Epidermal melanocyte (primary cell): ENCODE results near the gene NOTO.

Experiments
- DNase-seq: peaks from one replicate; pipeline ENCODE4 v3.0.0; 2011; ENCODE audit warnings: low spot score; ENCODE audit not compliant: insufficient read length

NOTO gene

GRCh38 chr2:73233932-73234832 lies 31.8 kb downstream of the NOTO start, which contains the start of gene CCT7:
TSS of gene CCT7 (plus strand) at chr2:73234308. CDS start at chr2:73234379, 71 bp downstream.
- DNase-seq, result peak; percentile 71

GRCh38 chr2:73235315-73236028 lies 33.1 kb downstream of the NOTO start:
- no peak for DNase-seq

DNA sequence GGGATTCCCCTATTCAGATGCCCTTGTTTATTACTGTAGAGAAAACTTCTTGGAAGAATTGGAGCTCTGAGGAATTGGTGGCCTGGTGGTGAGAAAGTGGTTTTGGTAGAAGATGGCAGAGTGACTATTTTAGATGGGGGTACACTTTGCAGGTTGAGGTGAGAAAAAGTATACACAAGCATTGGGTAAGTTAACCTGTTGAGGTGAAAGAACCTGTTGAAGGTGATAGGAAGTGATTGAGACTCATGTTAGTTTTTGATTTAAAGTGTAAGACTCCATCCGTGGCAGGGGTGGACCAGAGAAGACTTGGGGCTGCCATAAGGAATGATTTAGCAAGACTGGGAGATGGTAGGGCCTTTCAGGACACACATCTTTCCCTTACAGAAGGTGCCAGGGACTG lies 34.8 kb downstream of the NOTO start:
- DNase-seq, result no peak

- no peak for DNase-seq
These were observed 35.8 kb downstream of the NOTO start for GRCh38 chr2:73238149-73238548.

DNA sequence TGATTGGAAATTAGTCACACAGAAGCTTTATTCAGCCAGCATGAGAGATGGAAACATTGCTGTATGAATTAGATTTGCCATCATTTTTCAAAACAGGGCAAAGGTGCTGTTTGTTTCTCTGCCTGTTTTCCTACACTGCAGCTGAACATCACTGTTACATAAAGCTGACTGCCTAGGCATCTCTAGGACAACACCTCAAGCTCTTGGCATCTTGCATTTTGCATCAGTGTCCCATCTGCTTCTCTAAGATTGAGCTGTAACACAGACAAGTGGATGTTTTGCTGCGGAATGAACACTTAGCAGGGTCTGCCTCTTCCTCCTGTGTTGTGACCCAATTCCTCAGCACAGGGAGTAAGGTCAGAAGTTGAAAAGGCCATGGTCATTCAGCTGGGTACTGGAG lies 36.6 kb downstream of the NOTO start:
- no peak for DNase-seq

DNA sequence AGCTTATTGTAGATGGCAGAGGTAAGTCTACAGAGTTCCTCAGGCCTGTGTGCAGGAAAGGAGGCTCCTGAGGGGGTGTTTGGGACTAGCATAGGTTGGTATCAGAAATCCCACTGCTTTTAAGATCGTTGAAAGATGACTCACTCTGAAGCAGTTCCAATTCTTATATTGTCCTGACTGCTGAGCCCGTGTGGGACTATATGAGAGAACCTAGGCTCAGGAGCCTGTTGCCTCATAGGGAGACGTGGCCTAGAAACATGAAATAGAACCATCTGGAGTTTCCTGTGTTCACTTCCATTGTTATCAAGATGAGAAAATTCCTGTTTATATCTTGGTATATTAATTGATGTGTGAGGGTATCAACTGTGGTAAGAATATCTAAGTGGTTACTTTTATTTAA lies 37.4 kb downstream of the NOTO start:
- no peak for DNase-seq

- DNase-seq, result no peak
These were observed 41.7 kb downstream of the NOTO start for GRCh38 chr2:73243884-73244570.

DNA sequence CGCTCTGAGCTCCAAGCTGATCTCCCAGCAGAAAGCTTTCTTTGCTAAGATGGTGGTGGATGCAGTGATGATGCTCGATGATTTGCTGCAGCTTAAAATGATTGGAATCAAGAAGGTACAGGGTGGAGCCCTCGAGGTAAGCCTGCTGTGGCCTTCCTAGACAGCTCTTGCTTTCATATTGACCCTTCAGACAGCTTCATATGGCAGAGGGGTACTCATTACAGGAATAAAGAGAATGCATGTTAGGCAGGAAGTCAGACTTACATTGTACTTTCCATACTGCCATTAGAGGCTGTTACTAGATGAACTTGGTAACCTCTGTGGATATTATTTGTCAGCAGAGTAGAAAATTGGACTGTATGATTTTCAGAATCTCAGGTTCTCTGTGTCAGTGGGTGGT lies 42.2 kb downstream of the NOTO start:
- DNase-seq, result no peak

DNA sequence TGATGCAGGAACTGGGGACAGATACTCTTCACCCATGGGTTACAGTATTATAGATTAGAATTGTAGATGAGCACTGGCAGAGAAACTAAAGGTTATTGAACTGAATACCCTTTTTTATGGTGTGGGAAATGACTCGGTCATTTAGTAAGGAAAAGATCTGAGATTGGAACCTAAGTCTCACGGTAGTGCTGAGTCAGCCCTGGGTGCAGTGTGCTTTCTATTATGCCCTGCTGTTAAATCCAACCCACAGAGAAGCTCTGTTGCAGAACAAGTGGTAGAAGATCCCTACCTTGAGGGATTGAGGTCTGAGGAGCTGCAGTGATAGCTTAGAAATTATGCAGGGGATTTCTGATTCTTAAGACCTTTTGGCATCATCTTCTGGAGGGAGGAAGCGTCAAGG lies 44.5 kb downstream of the NOTO start:
- DNase-seq, result no peak

DNA sequence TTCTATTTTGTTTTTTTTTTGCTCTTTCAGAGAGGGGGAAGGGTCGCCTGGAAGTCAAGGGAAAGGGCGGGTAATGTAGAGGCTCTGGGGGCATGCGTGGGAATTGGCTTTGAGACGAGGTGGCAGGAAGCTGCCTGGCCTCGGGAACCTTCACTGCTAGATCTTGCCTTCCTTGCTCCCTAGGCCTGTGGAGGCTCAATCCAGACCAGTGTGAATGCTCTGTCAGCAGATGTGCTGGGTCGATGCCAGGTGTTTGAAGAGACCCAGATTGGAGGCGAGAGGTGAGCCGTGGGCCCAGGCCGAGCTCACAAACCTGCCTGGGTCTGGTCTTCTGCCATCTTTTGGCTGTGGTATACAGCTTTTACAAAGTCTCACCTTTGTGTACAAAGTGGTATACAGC lies 47.3 kb downstream of the NOTO start:
- no peak for DNase-seq

- DNase-seq, result no peak
These were observed 48.8 kb downstream of the NOTO start for GRCh38 chr2:73250872-73251846.

GRCh38 chr2:73252238-73253027 lies 50.1 kb downstream of the NOTO start:
- DNase-seq, result no peak

DNA sequence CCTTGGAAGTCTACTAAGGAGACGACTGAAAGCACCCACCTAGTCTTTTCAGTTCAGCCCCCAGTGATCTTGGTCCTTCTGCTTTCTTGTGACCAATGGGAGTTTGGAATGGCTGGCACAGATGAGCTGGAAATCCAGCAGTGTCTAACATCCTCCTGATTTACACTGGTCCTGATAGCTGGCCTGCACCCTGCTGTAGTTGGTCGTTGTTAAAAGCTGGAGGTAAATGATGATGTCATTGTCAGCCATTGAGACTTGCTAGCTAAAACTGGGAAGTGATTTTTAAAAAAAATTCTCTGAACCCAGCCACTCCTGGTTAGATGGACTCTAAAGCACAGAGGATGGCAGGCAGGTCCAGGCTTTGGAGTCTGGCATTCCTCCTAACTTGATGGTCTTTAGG lies 51.0 kb downstream of the NOTO start:
- no peak for DNase-seq

DNA sequence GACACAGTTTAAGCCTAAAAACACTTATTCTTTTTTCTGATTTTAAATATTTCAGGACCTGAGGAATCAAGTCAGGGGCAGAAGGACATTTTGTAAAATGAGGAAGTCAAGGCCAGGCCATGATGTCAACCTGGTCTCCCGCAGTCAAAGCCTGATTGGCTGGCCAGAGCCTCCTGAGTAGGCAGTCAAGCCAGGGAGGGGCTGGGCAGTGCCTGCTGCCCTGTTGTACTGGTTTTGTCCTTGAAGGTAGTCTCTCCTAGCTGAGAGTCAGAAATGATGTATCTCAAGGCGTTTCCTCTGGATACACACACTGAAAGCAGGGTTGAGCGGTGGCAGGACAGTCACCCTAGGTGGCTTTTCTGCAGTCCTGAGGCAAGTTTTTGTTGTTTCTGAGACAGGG lies 51.5 kb downstream of the NOTO start:
- DNase-seq, result no peak

GRCh38 chr2:73254343-73255006 lies 52.1 kb downstream of the NOTO start:
- DNase-seq, result no peak

- no peak for DNase-seq
These were observed 52.8 kb downstream of the NOTO start for GRCh38 chr2:73255007-73255644.

GRCh38 chr2:73255907-73256617 lies 53.7 kb downstream of the NOTO start:
- DNase-seq, result no peak

DNA sequence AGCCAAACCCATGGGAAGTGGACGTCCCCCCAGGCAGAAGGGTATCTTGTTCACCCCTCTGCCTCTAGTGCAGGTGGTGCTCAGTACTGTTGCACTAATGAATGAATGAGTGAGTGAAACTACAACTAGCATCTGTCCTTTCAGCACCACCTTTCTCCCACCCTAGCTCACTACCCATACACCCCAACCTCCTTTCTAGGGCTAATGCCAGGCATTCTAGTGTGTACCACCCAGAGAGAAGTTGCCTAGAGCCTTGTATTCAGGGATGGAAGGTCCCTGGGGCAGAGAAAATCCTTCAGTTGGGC lies 54.2 kb downstream of the NOTO start:
- no peak for DNase-seq

- DNase-seq, result no peak
These were observed 54.6 kb downstream of the NOTO start for GRCh38 chr2:73257021-73257420.
